ENCODE results near the gene MYL12A.

- no peak for TF ChIP-seq CTCF (IDR thresholded peaks at IDR 0.05)
- no peak for TF ChIP-seq POLR2A (IDR thresholded peaks at IDR 0.05)
Measured at GRCh38 chr18:3205239-3205638, 42.4 kb upstream of the MYL12A start.

Data from esophagus squamous epithelium (tissue), 4 donors.